GM18873 (cell line): ENCODE data around the gene C2orf72.
"Not testable (repeated sequence)": the region's sequence is repeated elsewhere in the genome, so short reads cannot be mapped to it uniquely, and the experiment has no call there.

Source experiments
- ATAC-seq: cut with Tn5 transposase; IDR thresholded peaks from one replicate; pipeline ENCODE4 v1.9.1; 2021; ENCODE audit warnings: mild to moderate bottlenecking, moderate library complexity, moderate number of reproducible peaks; ENCODE audit not compliant: unreplicated experiment, low FRiP score

C2orf72 gene

DNA sequence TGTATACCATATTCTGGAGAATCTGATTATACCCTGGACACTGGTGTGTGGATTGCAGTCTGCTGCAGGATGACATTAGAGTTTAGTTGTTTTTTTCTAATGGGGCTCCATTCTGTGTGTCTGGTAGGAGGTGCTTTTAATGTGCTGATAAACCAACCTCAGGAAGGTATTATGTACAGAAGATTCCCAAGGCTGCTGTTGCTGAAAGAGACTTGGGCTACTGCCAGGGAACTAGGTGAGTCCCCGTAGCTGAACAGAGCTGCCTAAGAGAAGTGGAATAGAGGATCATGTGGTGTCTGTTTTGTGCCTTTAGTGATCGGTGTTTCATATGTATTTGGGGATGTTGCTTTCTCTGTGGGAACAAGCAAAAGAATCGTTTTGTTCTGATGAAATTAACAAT lies 24.9 kb upstream of the C2orf72 start:
- no peak for ATAC-seq

- no peak for ATAC-seq
Observed at GRCh38 chr2:231013820-231014219, 23.5 kb upstream of the C2orf72 start.

- ATAC-seq: no peak
Observed at GRCh38 chr2:231015478-231015877, 21.8 kb upstream of the C2orf72 start.

DNA sequence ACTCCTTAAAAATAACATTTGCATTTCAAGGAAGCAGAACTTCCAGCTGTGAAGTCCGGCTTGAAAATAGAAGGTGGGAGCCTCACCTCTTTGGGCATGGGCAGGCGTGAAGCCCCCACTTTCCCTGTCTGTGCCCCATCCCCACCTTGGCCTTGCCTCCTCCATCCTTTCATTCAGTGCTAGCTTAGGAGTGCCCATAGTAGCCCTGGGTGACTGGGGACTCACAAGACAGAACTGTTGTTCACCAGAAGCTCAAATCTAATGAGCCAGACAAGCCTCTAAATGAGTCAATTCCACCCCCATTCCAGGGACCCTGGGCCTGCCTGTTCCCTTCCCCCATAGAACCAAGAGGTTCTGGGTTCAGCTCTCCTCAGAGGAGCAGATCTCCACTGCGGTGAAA lies 21.4 kb upstream of the C2orf72 start:
- no peak for ATAC-seq

- no peak for ATAC-seq
Observed at GRCh38 chr2:231016566-231017230, 20.6 kb upstream of the C2orf72 start.

GRCh38 chr2:231017231-231017598 lies 20.1 kb upstream of the C2orf72 start:
- no peak for ATAC-seq

DNA sequence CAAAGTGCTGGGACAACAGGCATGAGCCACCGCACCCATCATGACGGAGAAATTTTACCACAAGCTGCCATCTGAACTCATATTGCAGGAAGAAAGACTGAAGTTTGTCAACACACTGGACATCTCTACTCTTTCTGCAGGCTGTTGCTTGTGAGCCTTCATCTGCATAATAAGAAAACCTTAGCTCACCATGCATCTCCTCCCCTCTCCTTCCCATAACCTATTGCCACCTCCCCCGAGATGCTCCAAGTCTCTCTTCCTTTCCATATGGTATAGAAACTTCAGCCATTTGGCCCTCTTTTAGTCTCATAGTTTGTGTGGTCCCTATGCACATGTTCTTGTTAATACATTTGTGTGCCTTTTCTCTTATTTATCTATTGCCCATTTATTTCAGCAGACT lies 19.1 kb upstream of the C2orf72 start:
- no peak for ATAC-seq

- not testable (repeated sequence) for ATAC-seq
Observed at GRCh38 chr2:231025059-231025458, 12.3 kb upstream of the C2orf72 start.

- ATAC-seq: no peak
Observed at GRCh38 chr2:231028889-231029288, 8.4 kb upstream of the C2orf72 start.

GRCh38 chr2:231029563-231029962 lies 7.8 kb upstream of the C2orf72 start:
- ATAC-seq: no peak

- no peak for ATAC-seq
Observed at GRCh38 chr2:231030725-231031124, 6.6 kb upstream of the C2orf72 start.

GRCh38 chr2:231032575-231033140 lies 4.7 kb upstream of the C2orf72 start:
- ATAC-seq: no peak

- no peak for ATAC-seq
Observed at GRCh38 chr2:231033147-231034132, 3.9 kb upstream of the C2orf72 start.

DNA sequence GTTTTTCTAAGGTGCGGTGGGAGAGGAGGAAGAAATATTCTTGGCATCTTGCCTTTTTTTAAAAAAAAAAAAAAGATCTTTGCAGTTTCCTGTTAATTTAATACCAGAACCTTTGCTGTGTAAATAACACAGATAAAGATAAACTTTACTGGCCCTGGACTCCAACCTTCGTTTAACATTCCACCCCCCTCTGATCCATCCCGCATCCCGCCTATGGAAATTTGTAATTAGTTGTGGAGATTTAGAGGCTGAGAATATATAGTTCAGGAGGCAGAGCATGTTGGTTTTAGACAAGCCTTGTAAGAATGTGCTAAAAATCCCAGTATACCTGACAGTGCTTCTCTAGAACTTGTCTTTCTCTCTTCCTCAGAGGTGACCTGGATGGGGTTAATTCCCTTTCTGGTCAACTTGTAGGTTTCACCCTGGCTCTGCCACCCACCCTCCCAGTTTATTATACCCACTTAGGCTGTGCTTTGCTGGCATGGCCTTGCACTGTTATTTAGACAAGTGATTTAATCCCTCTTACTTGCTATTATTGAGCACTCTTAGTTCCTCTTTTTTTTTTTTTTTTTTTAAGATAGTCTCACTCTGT lies 2.9 kb upstream of the C2orf72 start:
- no peak for ATAC-seq

DNA sequence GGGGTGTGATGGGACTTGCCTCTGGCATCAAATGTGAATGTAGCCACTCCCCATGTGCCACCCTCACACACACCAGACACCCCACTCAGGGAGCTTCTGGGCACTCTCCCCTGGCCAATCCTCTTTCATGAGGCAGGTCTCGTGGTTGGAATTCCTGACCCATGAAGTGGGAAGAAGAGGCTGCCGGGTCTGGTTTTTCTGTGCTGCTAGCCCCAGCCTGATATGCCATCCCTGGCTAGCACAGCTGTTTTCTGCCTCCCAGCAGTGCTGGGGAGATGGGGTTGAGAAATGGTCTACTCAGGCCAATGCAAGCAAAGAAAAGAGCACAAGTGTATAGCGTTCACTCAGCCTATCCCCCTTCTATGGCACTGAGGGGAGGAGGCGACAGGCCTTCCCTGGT lies 1.2 kb upstream of the C2orf72 start:
- no peak for ATAC-seq

DNA sequence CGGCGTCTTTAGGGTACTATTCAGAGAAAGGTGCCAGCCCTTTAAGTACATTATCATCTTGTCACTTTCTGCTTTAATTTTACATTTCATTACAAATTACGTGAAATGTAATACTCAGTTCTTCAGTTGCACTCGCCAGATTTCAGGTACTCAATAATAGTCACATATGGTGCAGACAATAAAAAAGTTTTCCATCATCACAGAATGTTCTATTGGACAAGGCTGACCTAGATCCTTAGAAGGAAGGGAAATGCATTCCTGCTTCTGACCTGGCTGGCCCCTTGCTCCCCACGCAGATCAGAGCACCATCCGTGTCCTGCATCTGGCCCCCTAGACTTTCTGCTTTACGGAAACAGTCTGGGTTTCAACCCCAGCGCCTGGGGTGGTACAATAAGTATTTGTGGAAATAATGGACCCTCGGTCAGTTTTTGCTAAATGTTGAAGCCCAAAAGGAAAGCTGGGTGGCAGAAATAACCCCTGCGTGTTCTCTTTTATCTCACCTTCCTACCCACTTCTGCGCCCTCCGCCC lies 681 bp upstream of the C2orf72 start:
- ATAC-seq: no peak

GRCh38 chr2:231037731-231038482 lies 584 bp downstream of the C2orf72 start:
- no peak for ATAC-seq

DNA sequence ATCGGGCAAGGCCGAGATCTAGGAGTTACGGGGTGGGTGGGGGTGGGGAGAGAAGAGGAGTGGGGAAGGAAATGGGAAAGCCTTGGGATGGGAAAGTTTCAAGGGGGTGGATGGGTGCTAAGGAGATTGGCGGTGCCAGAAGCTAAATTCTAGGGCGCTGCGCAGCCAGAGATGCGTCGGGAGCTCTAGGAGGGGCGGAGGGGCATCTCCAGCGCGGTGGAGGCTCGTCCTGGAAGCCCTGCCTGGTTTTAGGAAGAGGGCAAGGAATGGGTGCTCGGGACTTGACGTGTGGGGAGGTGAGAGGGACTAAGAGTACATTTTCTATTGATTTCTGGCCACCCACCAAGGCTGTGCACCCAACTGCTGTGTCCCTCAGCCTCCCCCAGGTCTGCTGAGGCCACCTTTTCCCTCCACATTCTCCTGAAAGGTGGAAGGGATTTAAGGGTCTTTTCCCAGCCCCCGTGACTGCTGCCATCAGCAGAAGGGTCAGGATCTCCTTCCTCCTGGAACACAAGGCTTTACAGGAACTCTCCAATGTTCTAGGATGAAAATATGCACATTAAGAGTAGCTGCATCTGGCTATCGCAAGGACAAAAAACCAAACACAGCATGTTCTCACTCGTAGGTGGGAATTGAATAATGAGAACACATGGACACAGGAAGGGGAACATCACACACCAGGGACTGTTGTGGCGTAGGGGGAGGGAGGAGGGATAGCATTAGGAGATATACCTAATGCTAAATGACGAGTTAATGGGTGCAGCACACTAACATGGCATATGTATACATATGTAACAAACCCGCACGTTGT lies 1.4 kb downstream of the C2orf72 start:
- no peak for ATAC-seq

- ATAC-seq: no peak
Observed at GRCh38 chr2:231039294-231039664, 2.0 kb downstream of the C2orf72 start.
